ENCODE data around the gene KRT78. TPM values are rescaled to one million over a fixed set of nuclear protein-coding genes. Genes with fewer than 3 reads are reported as not detected.

KRT78 gene
- total RNA-seq, 2 experiments from 2014 or later: not detected

- H3K4me3 ChIP-seq (ENCODE audit: low read depth, low read length, poor library complexity, severe bottlenecking): no peak overlapping the region
- H3K4me2 ChIP-seq (ENCODE audit: low read length): no peak overlapping the region
- no peak overlapping the region for H3K27ac ChIP-seq (ENCODE audit: low read depth, low read length, poor library complexity, severe bottlenecking)
- no peaks in the 10 kb centered on the region for H3K4me1 ChIP-seq (ENCODE audit: insufficient read depth, low read length, poor library complexity, severe bottlenecking)
- no peaks in the 10 kb centered on the region for H3K79me2 ChIP-seq (ENCODE audit: insufficient read depth, low read depth, low read length)
- ChIA-PET POLR2A (no interaction called here), CTCF (ENCODE audit: unreplicated experiment) (no interaction called here)
- no peak for TF ChIP-seq CTCF (conservative IDR thresholded peaks at IDR 0.05; ENCODE audit: low read length)
- TF ChIP-seq EZH2phosphoT487 (IDR thresholded peaks at IDR 0.05; ENCODE audit: borderline replicate concordance, low read depth, low read length): no peak
- no peaks in the 10 kb centered on the region for H3K36me3 ChIP-seq (ENCODE audit: insufficient read depth, low read length)
- no TSS peak for BruUV-seq (replicated peaks)
- H4K20me1 ChIP-seq (ENCODE audit: insufficient read depth, low read length): no peaks in the 10 kb centered on the region
- H2AFZ ChIP-seq (ENCODE audit: low read length): no peak overlapping the region
- no peaks in the 10 kb centered on the region for H3K9me2 ChIP-seq (ENCODE audit: insufficient read depth, low read length)
- DNase-seq (ENCODE audit: low spot score): no peak
- no peaks in the 10 kb centered on the region for H3K9me3 ChIP-seq (ENCODE audit: low read length)
- intact Hi-C loops (cut with micrococcal nuclease; ENCODE audit: unreplicated experiment): no loop called here
Observed at GRCh38 chr12:52813203-52813819, 35.5 kb downstream of the KRT78 start.

GRCh38 chr12:52812749-52813148 is 36.0 kb downstream of the KRT78 start:
- Histone ChIP-seq H3K9me2 (ENCODE audit: insufficient read depth, low read length) (no peaks in the 10 kb centered on the region), H3K79me2 (ENCODE audit: insufficient read depth, low read depth, low read length) (no peaks in the 10 kb centered on the region), H3K4me1 (ENCODE audit: insufficient read depth, low read length, poor library complexity, severe bottlenecking) (no peaks in the 10 kb centered on the region), H3K36me3 (ENCODE audit: insufficient read depth, low read length) (no peaks in the 10 kb centered on the region), H2AFZ (ENCODE audit: low read length) (no peak overlapping the region), H3K4me2 (ENCODE audit: low read length) (no peak overlapping the region), H4K20me1 (ENCODE audit: insufficient read depth, low read length) (no peaks in the 10 kb centered on the region), H3K9me3 (ENCODE audit: low read length) (no peaks in the 10 kb centered on the region), H3K4me3 (ENCODE audit: low read depth, low read length, poor library complexity, severe bottlenecking) (no peak overlapping the region), H3K27ac (ENCODE audit: low read depth, low read length, poor library complexity, severe bottlenecking) (no peak overlapping the region)
- intact Hi-C loops (cut with micrococcal nuclease; ENCODE audit: unreplicated experiment): no loop called here
- DNase-seq (ENCODE audit: low spot score): no peak
- no TSS peak for BruUV-seq (replicated peaks)
- TF ChIP-seq CTCF (conservative IDR thresholded peaks at IDR 0.05; ENCODE audit: low read length) (no peak), EZH2phosphoT487 (IDR thresholded peaks at IDR 0.05; ENCODE audit: borderline replicate concordance, low read depth, low read length) (no peak)
- ChIA-PET CTCF (ENCODE audit: unreplicated experiment) (no interaction called here), POLR2A (no interaction called here)

- TF ChIP-seq EZH2phosphoT487 (IDR thresholded peaks at IDR 0.05; ENCODE audit: borderline replicate concordance, low read depth, low read length): no peak
- no peak for TF ChIP-seq CTCF (conservative IDR thresholded peaks at IDR 0.05; ENCODE audit: low read length)
- Histone ChIP-seq H3K9me2 (ENCODE audit: insufficient read depth, low read length) (no peaks in the 10 kb centered on the region), H3K4me2 (ENCODE audit: low read length) (no peak overlapping the region), H3K9me3 (ENCODE audit: low read length) (no peaks in the 10 kb centered on the region), H3K79me2 (ENCODE audit: insufficient read depth, low read depth, low read length) (no peaks in the 10 kb centered on the region), H3K4me1 (ENCODE audit: insufficient read depth, low read length, poor library complexity, severe bottlenecking) (no peaks in the 10 kb centered on the region), H3K4me3 (ENCODE audit: low read depth, low read length, poor library complexity, severe bottlenecking) (no peak overlapping the region), H3K36me3 (ENCODE audit: insufficient read depth, low read length) (no peaks in the 10 kb centered on the region), H4K20me1 (ENCODE audit: insufficient read depth, low read length) (no peaks in the 10 kb centered on the region), H3K27ac (ENCODE audit: low read depth, low read length, poor library complexity, severe bottlenecking) (no peak overlapping the region), H2AFZ (ENCODE audit: low read length) (no peak overlapping the region)
- BruUV-seq (replicated peaks): no TSS peak
- ChIA-PET CTCF (ENCODE audit: unreplicated experiment) (no interaction called here), POLR2A (no interaction called here)
- no peak for DNase-seq (ENCODE audit: low spot score)
- intact Hi-C loops (cut with micrococcal nuclease; ENCODE audit: unreplicated experiment): no loop called here
Observed at GRCh38 chr12:52812073-52812400, 36.8 kb downstream of the KRT78 start.
